IMR-90 (cell line): ENCODE measurements around the gene SLC25A21. TPM values are rescaled to one million over a fixed set of nuclear protein-coding genes. Genes with fewer than 3 reads are reported as not detected.

Experiments used
- ATAC-seq: fragments of 200-7000 bp; cut with Tn5 transposase; 2 replicates; pipeline ENCODE4 v1.9.1; 2020; ENCODE audit warnings: low read depth, mild to moderate bottlenecking, moderate library complexity
- BruUV-seq: library from RNA; stranded (reverse); fragments of 400-500 nt; replicated peaks from 2 replicates; lab custom pipeline; 2021; lab: Mats Ljungman, UMichigan
- CTCF ChIA-PET: fragments of 300-600 bp; formaldehyde crosslinking; extraction: SDS; loops from one replicate; lab custom pipeline; 2021; ENCODE audit warnings: antibody characterized with exemption; lab: Yijun Ruan, JAX
- POLR2A ChIA-PET: fragments of 300-600 bp; sonication (Branson Sonifier 250); formaldehyde crosslinking; loops from one replicate; lab custom pipeline; 2022; ENCODE audit warnings: antibody characterized with exemption; ENCODE audit not compliant: unreplicated experiment; lab: Charles Lee
- DNase-seq: peaks from one replicate; pipeline ENCODE4 v3.0.0; 2013
- H2AFZ ChIP-seq: replicated peaks from 2 replicates; pipeline ENCODE3; 2013; ENCODE audit warnings: low read length, mild to moderate bottlenecking; ENCODE audit not compliant: poor library complexity
- H2AK5ac ChIP-seq: 2 replicates; pipeline ENCODE4 v1.6.1; 2013; ENCODE audit warnings: low read depth, low read length, inconsistent platforms
- H2AK9ac ChIP-seq: replicated peaks from 2 replicates; pipeline ENCODE3; 2013; ENCODE audit warnings: mild to moderate bottlenecking, low read depth, low read length, moderate library complexity; ENCODE audit not compliant: poor library complexity
- H2BK120ac ChIP-seq: 2 replicates; pipeline ENCODE4 v1.6.1; 2013; ENCODE audit warnings: low read depth, low read length, inconsistent platforms
- H2BK15ac ChIP-seq: 3 replicates; pipeline ENCODE4 v1.6.1; 2013; ENCODE audit warnings: low read depth, low read length, inconsistent platforms
- H2BK20ac ChIP-seq: 2 replicates; pipeline ENCODE4 v1.6.1; 2013; ENCODE audit warnings: low read depth, mild to moderate bottlenecking, inconsistent platforms, low read length, moderate library complexity
- H2BK5ac ChIP-seq: 2 replicates; pipeline ENCODE4 v1.6.1; 2013; ENCODE audit warnings: mild to moderate bottlenecking, low read depth, low read length, inconsistent platforms; ENCODE audit not compliant: poor library complexity, severe bottlenecking
- H3K14ac ChIP-seq: replicated peaks from 2 replicates; pipeline ENCODE4 v1.6.1; 2013; ENCODE audit warnings: low read depth, low read length, inconsistent platforms
- H3K18ac ChIP-seq: 2 replicates; pipeline ENCODE4 v1.6.1; 2013; ENCODE audit warnings: low read depth, low read length, control low read depth
- H3K23ac ChIP-seq: 2 replicates; pipeline ENCODE4 v1.6.1; 2013; ENCODE audit warnings: low read depth, low read length, inconsistent platforms
- H3K27ac ChIP-seq: 2 replicates; pipeline ENCODE4 v1.5.1; 2013; ENCODE audit warnings: mild to moderate bottlenecking, control low read depth, low read length; ENCODE audit not compliant: insufficient read depth
- H3K27me3 ChIP-seq: 2 replicates; pipeline ENCODE4 v1.6.1; 2013; ENCODE audit warnings: low read length; ENCODE audit not compliant: control insufficient read depth, insufficient read depth
- H3K36me3 ChIP-seq: 2 replicates; pipeline ENCODE4 v1.6.1; 2013; ENCODE audit warnings: low read length, mixed read lengths; ENCODE audit not compliant: control insufficient read depth, insufficient read depth
- H3K4ac ChIP-seq: 2 replicates; pipeline ENCODE4 v1.6.1; 2013; ENCODE audit warnings: low read depth, low read length, inconsistent platforms
- H3K4me1 ChIP-seq: 2 replicates; pipeline ENCODE4 v1.6.1; 2013; ENCODE audit warnings: low read length, mixed read lengths; ENCODE audit not compliant: control insufficient read depth, insufficient read depth
- H3K4me2 ChIP-seq: 2 replicates; pipeline ENCODE4 v1.6.1; 2013; ENCODE audit warnings: low read depth, mild to moderate bottlenecking, control low read depth, low read length, moderate library complexity
- H3K4me3 ChIP-seq: 2 replicates; pipeline ENCODE4 v1.5.1; 2013; ENCODE audit warnings: low read depth, mild to moderate bottlenecking, control low read depth, low read length, moderate library complexity; ENCODE audit not compliant: insufficient read depth
- H3K56ac ChIP-seq: 2 replicates; pipeline ENCODE4 v1.6.1; 2013; ENCODE audit warnings: low read length, inconsistent platforms; ENCODE audit not compliant: insufficient read depth; ENCODE audit errors: extremely low read depth
- H3K79me1 ChIP-seq, 2 experiments: 2 replicates each; pipeline ENCODE4 v1.6.1; 2013; ENCODE audit warnings: low read length in 2 of 2, inconsistent platforms in 1 of 2, low read depth in 1 of 2
- H3K9ac ChIP-seq: 2 replicates; pipeline ENCODE4 v1.6.1; 2013; ENCODE audit warnings: low read depth, low read length, control low read depth
- H3K9me1 ChIP-seq: 2 replicates; pipeline ENCODE4 v1.6.1; 2013; ENCODE audit warnings: low read length, inconsistent platforms; ENCODE audit not compliant: insufficient read depth
- H3K9me3 ChIP-seq: 2 replicates; pipeline ENCODE4 v1.6.1; 2013; ENCODE audit warnings: low read length; ENCODE audit not compliant: control insufficient read depth, insufficient read depth
- H4K20me1 ChIP-seq: 2 replicates; pipeline ENCODE4 v1.6.1; 2013; ENCODE audit warnings: low read length, inconsistent platforms; ENCODE audit not compliant: insufficient read depth
- H4K5ac ChIP-seq: 2 replicates; pipeline ENCODE4 v1.6.1; 2013; ENCODE audit warnings: mild to moderate bottlenecking, low read depth, low read length, control low read depth
- H4K8ac ChIP-seq, 2 experiments: 2 replicates each; pipeline ENCODE4 v1.6.1; 2013; ENCODE audit warnings: low read depth in 2 of 2, low read length in 2 of 2, control low read depth in 1 of 2, inconsistent platforms in 1 of 2
- H4K91ac ChIP-seq: 2 replicates; pipeline ENCODE4 v1.6.1; 2013; ENCODE audit warnings: low read depth, low read length, inconsistent platforms; ENCODE audit not compliant: insufficient read depth
- CEBPB ChIP-seq: IDR thresholded peaks from 2 replicates; pipeline ENCODE4 v1.6.1; 2012; ENCODE audit warnings: low read depth, low read length, improper control_type of control experiment
- MAFK ChIP-seq: IDR thresholded peaks from 2 replicates; pipeline ENCODE4 v1.6.1; 2012; ENCODE audit warnings: low read depth, low read length, improper control_type of control experiment
- MAZ ChIP-seq: IDR thresholded peaks from 2 replicates; pipeline ENCODE4 v1.6.1; 2012; ENCODE audit warnings: low read depth, mild to moderate bottlenecking, low read length, improper control_type of control experiment, moderate library complexity, borderline replicate concordance
- MXI1 ChIP-seq: IDR thresholded peaks from 2 replicates; pipeline ENCODE4 v1.6.1; 2012; ENCODE audit warnings: low read depth, mild to moderate bottlenecking, low read length, moderate library complexity, borderline replicate concordance
- POLR2A ChIP-seq: IDR thresholded peaks from 2 replicates; pipeline ENCODE4 v1.6.1; 2012; ENCODE audit warnings: mild to moderate bottlenecking, low read depth, low read length
- RAD21 ChIP-seq: IDR thresholded peaks from 2 replicates; pipeline ENCODE4 v1.6.1; 2012; ENCODE audit warnings: low read length, improper control_type of control experiment
- RCOR1 ChIP-seq: IDR thresholded peaks from 2 replicates; pipeline ENCODE4 v1.6.1; 2012; ENCODE audit warnings: mild to moderate bottlenecking, low read length, improper control_type of control experiment; ENCODE audit not compliant: insufficient replicate concordance
- RFX5 ChIP-seq: IDR thresholded peaks from 2 replicates; pipeline ENCODE4 v1.8.0; 2012; ENCODE audit warnings: low read depth, mild to moderate bottlenecking, low read length, moderate library complexity
- SMC3 ChIP-seq: fragments of 150-350 bp; IDR thresholded peaks from 2 replicates; pipeline ENCODE4 v1.6.1; 2016; ENCODE audit warnings: low read depth, mild to moderate bottlenecking, antibody characterized with exemption, low read length, moderate library complexity
- WGBS, 2 experiments: methylation state at CpG; one replicate each; pipeline versions ENCODE4 v1.1.5 to v1.1.7; 2013; ENCODE audit warnings: missing lambda C conversion rate in 2 of 2; ENCODE audit not compliant: insufficient read length in 1 of 2; ENCODE audit errors: extremely low coverage in 2 of 2; 5-methylcytosine and 5-hydroxymethylcytosine counted together
- dilution Hi-C: fragments of 300-500 bp; cut with HindIII; formaldehyde crosslinking; loops from one replicate; pipeline ENCODE4 v1.14.3; 2018; ENCODE audit warnings: low sequenced_read_pairs; ENCODE audit not compliant: unreplicated experiment
- in situ Hi-C: fragments of 300-500 bp; cut with MboI; formaldehyde crosslinking; loops from 3 replicates; pipeline ENCODE4 v1.14.3; 2019; ENCODE audit warnings: low sequenced_read_pairs, inconsistent platforms, mixed read lengths
- intact Hi-C: fragments of 100-400 bp; cut with micrococcal nuclease; formaldehyde crosslinking; loops from 2 replicates; pipeline ENCODE4 v1.10.0; 2022
- polyA plus RNA-seq, 3 experiments: library from polyadenylated mRNA; depleted of rRNA; stranded (reverse); fragments of >200 nt; gene quantifications; 2 replicates each; pipeline ENCODE4 v1.2.3, GENCODE V29; 2012; ENCODE audit warnings: low replicate concordance in 1 of 3
- total RNA-seq: library from RNA; depleted of rRNA; stranded (reverse); fragments of >200 nt; gene quantifications from 2 replicates; pipeline ENCODE4 v1.2.3, GENCODE V29; 2012
- TF ChIP-seq, protein P1 (sequence below): conservative IDR thresholded peaks from 2 replicates; pipeline ENCODE4 v1.5.1; 2012; ENCODE audit warnings: mild to moderate bottlenecking, low read depth, low read length, improper control_type of control experiment
- TF ChIP-seq, protein P2 (sequence below): fragments of 150-350 bp; IDR thresholded peaks from 2 replicates; pipeline ENCODE4 v1.6.1; 2016; ENCODE audit warnings: low read depth, mild to moderate bottlenecking, low read length, moderate library complexity, borderline replicate concordance

SLC25A21 gene
- total and polyA plus RNA-seq, 2 of the 4 experiments (the other 2 are of a cell fraction): 0.62 to 0.90 TPM

DNA sequence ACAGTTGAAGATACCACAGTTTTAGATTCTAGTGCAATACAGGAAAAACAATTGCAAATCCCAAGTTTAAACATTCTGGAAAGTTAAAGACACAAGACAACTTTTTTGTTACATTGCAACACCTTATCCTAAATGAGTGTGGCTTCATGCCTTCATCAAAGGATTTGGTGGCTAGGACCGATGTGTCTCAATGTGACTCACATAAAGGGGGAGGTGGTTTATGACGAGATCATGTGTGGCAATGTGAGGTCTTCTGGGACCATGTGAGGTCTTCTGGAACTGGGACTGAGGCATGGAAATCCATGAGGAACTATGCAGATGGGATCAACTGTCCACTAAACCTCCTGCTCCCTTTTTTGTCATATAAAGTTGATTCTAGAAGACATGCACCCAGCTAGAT, 344.5 kb downstream of the SLC25A21 start:
- no peak overlapping the region for H2AK5ac ChIP-seq
- no peak overlapping the region for H3K4ac ChIP-seq
- H4K20me1 ChIP-seq: no peaks in the 10 kb centered on the region
- no TSS peak for BruUV-seq
- H3K27me3 ChIP-seq: 0 out of 2 replicates have a peak, but pooled peaks cover 1% of the 10 kb centered on the region
- ChIA-PET POLR2A (no interaction called here), CTCF (interaction anchor here (0.6 kb wide), 1 partner anchor 289 kb away, joined by 3 read pairs; no protein-coding TSS in a partner anchor)
- H4K8ac ChIP-seq: no peak overlapping the region
- no peak overlapping the region for H3K14ac ChIP-seq
- no peak overlapping the region for H3K56ac ChIP-seq
- no peak overlapping the region for H2AK9ac ChIP-seq
- in situ Hi-C loops: no loop called here
- no peak for TF ChIP-seq SMC3
- no peak for TF ChIP-seq MAZ
- no peak for TF ChIP-seq POLR2A
- TF ChIP-seq RAD21: no peak
- no peak for TF ChIP-seq RFX5
- TF ChIP-seq CEBPB: no peak
- TF ChIP-seq RCOR1: no peak
- no peak for TF ChIP-seq MAFK
- TF ChIP-seq, protein P1, sequence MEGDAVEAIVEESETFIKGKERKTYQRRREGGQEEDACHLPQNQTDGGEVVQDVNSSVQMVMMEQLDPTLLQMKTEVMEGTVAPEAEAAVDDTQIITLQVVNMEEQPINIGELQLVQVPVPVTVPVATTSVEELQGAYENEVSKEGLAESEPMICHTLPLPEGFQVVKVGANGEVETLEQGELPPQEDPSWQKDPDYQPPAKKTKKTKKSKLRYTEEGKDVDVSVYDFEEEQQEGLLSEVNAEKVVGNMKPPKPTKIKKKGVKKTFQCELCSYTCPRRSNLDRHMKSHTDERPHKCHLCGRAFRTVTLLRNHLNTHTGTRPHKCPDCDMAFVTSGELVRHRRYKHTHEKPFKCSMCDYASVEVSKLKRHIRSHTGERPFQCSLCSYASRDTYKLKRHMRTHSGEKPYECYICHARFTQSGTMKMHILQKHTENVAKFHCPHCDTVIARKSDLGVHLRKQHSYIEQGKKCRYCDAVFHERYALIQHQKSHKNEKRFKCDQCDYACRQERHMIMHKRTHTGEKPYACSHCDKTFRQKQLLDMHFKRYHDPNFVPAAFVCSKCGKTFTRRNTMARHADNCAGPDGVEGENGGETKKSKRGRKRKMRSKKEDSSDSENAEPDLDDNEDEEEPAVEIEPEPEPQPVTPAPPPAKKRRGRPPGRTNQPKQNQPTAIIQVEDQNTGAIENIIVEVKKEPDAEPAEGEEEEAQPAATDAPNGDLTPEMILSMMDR: no peak
- TF ChIP-seq, protein P2, sequence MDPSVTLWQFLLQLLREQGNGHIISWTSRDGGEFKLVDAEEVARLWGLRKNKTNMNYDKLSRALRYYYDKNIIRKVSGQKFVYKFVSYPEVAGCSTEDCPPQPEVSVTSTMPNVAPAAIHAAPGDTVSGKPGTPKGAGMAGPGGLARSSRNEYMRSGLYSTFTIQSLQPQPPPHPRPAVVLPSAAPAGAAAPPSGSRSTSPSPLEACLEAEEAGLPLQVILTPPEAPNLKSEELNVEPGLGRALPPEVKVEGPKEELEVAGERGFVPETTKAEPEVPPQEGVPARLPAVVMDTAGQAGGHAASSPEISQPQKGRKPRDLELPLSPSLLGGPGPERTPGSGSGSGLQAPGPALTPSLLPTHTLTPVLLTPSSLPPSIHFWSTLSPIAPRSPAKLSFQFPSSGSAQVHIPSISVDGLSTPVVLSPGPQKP: no peak
- TF ChIP-seq MXI1: no peak
- no peak overlapping the region for H2AFZ ChIP-seq
- no CpG with 5 or more reads among the region's 2 CpGs for WGBS, 2 experiments
- no peak overlapping the region for H3K18ac ChIP-seq
- intact Hi-C loops: no loop called here
- no peak overlapping the region for H2BK15ac ChIP-seq
- H3K4me3 ChIP-seq: no peak overlapping the region
- no peak overlapping the region for H3K27ac ChIP-seq
- no peak for ATAC-seq
- no peaks in the 10 kb centered on the region for H3K36me3 ChIP-seq
- H4K5ac ChIP-seq: no peak overlapping the region
- no peak overlapping the region for H2BK120ac ChIP-seq
- H2BK5ac ChIP-seq: no peak overlapping the region
- H4K91ac ChIP-seq: no peak overlapping the region
- H3K9me3 ChIP-seq: no peaks in the 10 kb centered on the region
- no peaks in the 10 kb centered on the region for H3K9me1 ChIP-seq
- no peak overlapping the region for H3K4me2 ChIP-seq
- no peaks in the 10 kb centered on the region for H3K4me1 ChIP-seq
- no peak overlapping the region for H2BK20ac ChIP-seq
- no peak overlapping the region for H3K9ac ChIP-seq
- no peak for DNase-seq
- no peaks in the 10 kb centered on the region for H3K79me1 ChIP-seq
- dilution Hi-C loops: no loop called here
- H3K23ac ChIP-seq: no peak overlapping the region
